CD14-positive monocyte (primary cell): ENCODE measurements around the gene FANCC. TPM values are rescaled to one million over a fixed set of nuclear protein-coding genes. Genes with fewer than 3 reads are reported as not detected.
A peak's percentile ranks its signal among the peaks of the same experiment; 100 is the strongest.

Source experiments
- DNase-seq, 3 donors: peaks; one replicate each; pipeline ENCODE4 v3.0.0-alpha.2; 2011 to 2022
- H2AFZ ChIP-seq: 2 replicates; pipeline ENCODE4 v1.6.0; 2012; ENCODE audit warnings: mild to moderate bottlenecking, low read depth, low read length, inconsistent platforms; ENCODE audit not compliant: insufficient read depth, poor library complexity, severe bottlenecking
- H3K27ac ChIP-seq, 2 donors: 1 replicate in 1 of 2; 2 replicates in 1 of 2; pipeline ENCODE4 v1.5.1; 2012 to 2013; ENCODE audit warnings: low read length in 2 of 2, control low read depth in 1 of 2, inconsistent platforms in 1 of 2, low read depth in 1 of 2, mild to moderate bottlenecking in 1 of 2
- H3K27me3 ChIP-seq, 2 donors: one replicate each; pipeline versions ENCODE4 v1.6.0 to v1.6.1; 2011 to 2013; ENCODE audit warnings: low read length in 2 of 2; ENCODE audit not compliant: control insufficient read depth in 2 of 2, insufficient read depth in 2 of 2
- H3K36me3 ChIP-seq, 2 donors: replicated peaks in 1 of 2; 1 replicate in 1 of 2; 2 replicates in 1 of 2; pipeline versions ENCODE4 v1.5.1 to v1.6.1; 2012 to 2013; ENCODE audit warnings: low read length in 2 of 2, control low read depth in 1 of 2, inconsistent platforms in 1 of 2, mild to moderate bottlenecking in 1 of 2; ENCODE audit not compliant: insufficient read depth in 2 of 2, control insufficient read depth in 1 of 2
- H3K4me1 ChIP-seq, 2 donors: 1 replicate in 1 of 2; 2 replicates in 1 of 2; pipeline versions ENCODE4 v1.5.1 to v1.6.1; 2012 to 2013; ENCODE audit warnings: low read length in 2 of 2, control low read depth in 1 of 2, inconsistent platforms in 1 of 2, mild to moderate bottlenecking in 1 of 2, moderate library complexity in 1 of 2; ENCODE audit not compliant: insufficient read depth in 2 of 2, control insufficient read depth in 1 of 2
- H3K4me2 ChIP-seq: replicated peaks from 2 replicates; pipeline ENCODE3; 2012; ENCODE audit warnings: low read length, moderate library complexity, mild to moderate bottlenecking; ENCODE audit not compliant: poor library complexity, severe bottlenecking; ENCODE audit errors: extremely low read depth
- H3K4me3 ChIP-seq, 3 experiments: fragments of 200-600 bp in 1 of 3; sonication (generic) in 1 of 3; replicated peaks in 1 of 3; 1 replicate in 2 of 3; 2 replicates in 1 of 3; pipeline ENCODE4 v1.5.1; 2011 to 2013; ENCODE audit warnings: low read length in 3 of 3, mild to moderate bottlenecking in 3 of 3, control low read depth in 2 of 3, low read depth in 2 of 3, inconsistent platforms in 1 of 3, moderate library complexity in 1 of 3
- H3K79me2 ChIP-seq: 2 replicates; pipeline ENCODE4 v1.6.0; 2012; ENCODE audit warnings: mild to moderate bottlenecking, control low read depth, inconsistent platforms, low read length, moderate library complexity; ENCODE audit not compliant: insufficient read depth
- H3K9ac ChIP-seq: 2 replicates; pipeline ENCODE4 v1.6.0; 2017; ENCODE audit warnings: low read length, mild to moderate bottlenecking; ENCODE audit not compliant: insufficient read depth, poor library complexity, severe bottlenecking
- H3K9me3 ChIP-seq, 2 donors: replicated peaks in 1 of 2; 1 replicate in 1 of 2; 2 replicates in 1 of 2; pipeline versions ENCODE4 v1.5.1 to v1.6.1; 2012 to 2013; ENCODE audit warnings: low read length in 2 of 2, control low read depth in 1 of 2; ENCODE audit not compliant: control insufficient read depth in 1 of 2, insufficient read depth in 1 of 2
- H4K20me1 ChIP-seq: 2 replicates; pipeline ENCODE4 v1.6.0; 2012; ENCODE audit warnings: mild to moderate bottlenecking, low read length, control low read depth, moderate library complexity; ENCODE audit not compliant: insufficient read depth
- H3K27ac Mint-ChIP-seq, 7 donors: one replicate each; pipeline ENCODE4 v1.8.0; 2020; ENCODE audit warnings: mild to moderate bottlenecking in 7 of 7, mixed read lengths in 7 of 7, moderate library complexity in 6 of 7, inconsistent platforms in 2 of 7
- H3K27me3 Mint-ChIP-seq, 3 donors: one replicate each; pipeline ENCODE4 v1.8.0; 2021 to 2022; ENCODE audit warnings: low read depth in 3 of 3, mild to moderate bottlenecking in 3 of 3, mixed read lengths in 3 of 3, moderate library complexity in 3 of 3, inconsistent platforms in 1 of 3
- H3K36me3 Mint-ChIP-seq, 2 donors: one replicate each; pipeline ENCODE4 v1.8.0; 2020; ENCODE audit warnings: mixed read lengths in 2 of 2, inconsistent platforms in 1 of 2, mild to moderate bottlenecking in 1 of 2
- H3K4me1 Mint-ChIP-seq: one replicate; pipeline ENCODE4 v1.8.0; 2020; ENCODE audit warnings: mild to moderate bottlenecking, mixed read lengths
- H3K4me3 Mint-ChIP-seq, 2 donors: one replicate each; pipeline ENCODE4 v1.8.0; 2020; ENCODE audit warnings: mild to moderate bottlenecking in 2 of 2, mixed read lengths in 2 of 2, moderate library complexity in 1 of 2
- H3K9me3 Mint-ChIP-seq, 7 donors: one replicate each; pipeline ENCODE4 v1.8.0; 2020 to 2022; ENCODE audit warnings: mixed read lengths in 7 of 7, mild to moderate bottlenecking in 6 of 7, moderate library complexity in 6 of 7, inconsistent platforms in 2 of 7
- WGBS: methylation state at CpG from one replicate; pipeline ENCODE4 v1.1.5; 2013; ENCODE audit warnings: missing lambda C conversion rate; ENCODE audit not compliant: insufficient coverage; 5-methylcytosine and 5-hydroxymethylcytosine counted together
- intact Hi-C, 2 donors: fragments of 100-400 bp; cut with micrococcal nuclease; formaldehyde crosslinking; loops; one replicate each; pipeline versions ENCODE4 v1.15.0 to v1.15.1; 2023
- polyA plus RNA-seq, 3 donors: library from polyadenylated mRNA; depleted of rRNA in 1 of 3; unstranded in 2 of 3; stranded (reverse) in 1 of 3; fragments of 300-500 nt in 2 of 3; fragments of >200 nt in 1 of 3; fragmentation: Illumina TruSeq in 2 of 3; gene quantifications; 1 replicate in 2 of 3; 2 replicates in 1 of 3; pipeline ENCODE4 v1.2.3, GENCODE V29; 2012 to 2021
- TF ChIP-seq, protein P1 (sequence below): fragments of 200-600 bp; IDR thresholded peaks from one replicate; pipeline ENCODE4 v1.8.0; 2022; ENCODE audit warnings: antibody characterized with exemption, mild to moderate bottlenecking

The FANCC gene
- polyA plus RNA-seq, 3 donors, result 1.2 to 2.2 (median 1.5) TPM

DNA sequence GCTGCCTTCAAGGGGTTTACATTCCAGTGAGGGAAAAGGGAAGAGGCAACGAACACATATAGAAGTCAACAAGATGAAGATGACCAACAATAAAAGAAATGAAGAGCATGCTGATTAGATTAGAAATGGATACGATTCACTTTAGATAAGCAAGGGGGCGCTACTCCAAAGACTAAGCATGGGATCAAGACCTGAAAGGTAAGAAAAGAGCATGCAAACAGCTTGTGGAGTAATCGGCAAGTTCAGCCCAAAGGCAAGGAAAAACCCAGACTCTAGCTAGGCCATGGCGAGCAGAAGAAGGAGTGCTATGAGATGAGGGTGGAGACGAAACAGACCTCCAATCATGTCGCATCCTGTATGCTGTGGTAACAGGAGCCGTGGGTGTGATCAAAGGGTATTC, 124.4 kb downstream of the FANCC start:
- no peaks in the 10 kb centered on the region for H3K9me3 ChIP-seq
- peaks cover 0 to 5% (median 0%) of the 10 kb centered on the region in 3 donors for H3K27me3 Mint-ChIP-seq
- no peaks in the 10 kb centered on the region for H3K36me3 Mint-ChIP-seq
- TF ChIP-seq, protein P1, sequence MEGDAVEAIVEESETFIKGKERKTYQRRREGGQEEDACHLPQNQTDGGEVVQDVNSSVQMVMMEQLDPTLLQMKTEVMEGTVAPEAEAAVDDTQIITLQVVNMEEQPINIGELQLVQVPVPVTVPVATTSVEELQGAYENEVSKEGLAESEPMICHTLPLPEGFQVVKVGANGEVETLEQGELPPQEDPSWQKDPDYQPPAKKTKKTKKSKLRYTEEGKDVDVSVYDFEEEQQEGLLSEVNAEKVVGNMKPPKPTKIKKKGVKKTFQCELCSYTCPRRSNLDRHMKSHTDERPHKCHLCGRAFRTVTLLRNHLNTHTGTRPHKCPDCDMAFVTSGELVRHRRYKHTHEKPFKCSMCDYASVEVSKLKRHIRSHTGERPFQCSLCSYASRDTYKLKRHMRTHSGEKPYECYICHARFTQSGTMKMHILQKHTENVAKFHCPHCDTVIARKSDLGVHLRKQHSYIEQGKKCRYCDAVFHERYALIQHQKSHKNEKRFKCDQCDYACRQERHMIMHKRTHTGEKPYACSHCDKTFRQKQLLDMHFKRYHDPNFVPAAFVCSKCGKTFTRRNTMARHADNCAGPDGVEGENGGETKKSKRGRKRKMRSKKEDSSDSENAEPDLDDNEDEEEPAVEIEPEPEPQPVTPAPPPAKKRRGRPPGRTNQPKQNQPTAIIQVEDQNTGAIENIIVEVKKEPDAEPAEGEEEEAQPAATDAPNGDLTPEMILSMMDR, result peak; percentile 14
- no peak overlapping the region for H3K27ac Mint-ChIP-seq
- H3K27ac ChIP-seq, result no peak overlapping the region
- H3K27me3 ChIP-seq, result no peaks in the 10 kb centered on the region
- DNase-seq, result no peak
- no peak overlapping the region for H3K4me3 ChIP-seq
- H3K4me3 Mint-ChIP-seq, result no peak overlapping the region
- peaks cover 29% of the 10 kb centered on the region for H3K4me1 Mint-ChIP-seq
- no peak overlapping the region for H3K9ac ChIP-seq
- peaks cover 19 to 30% of the 10 kb centered on the region in 2 donors for H3K4me1 ChIP-seq
- no peaks in the 10 kb centered on the region for H4K20me1 ChIP-seq
- H3K36me3 ChIP-seq, result no peaks in the 10 kb centered on the region
- H3K9me3 Mint-ChIP-seq, result peaks cover 0 to 4% (median 0%) of the 10 kb centered on the region in 7 donors
- 98% methylated on average over 8 of the region's 8 CpGs for WGBS
- H3K79me2 ChIP-seq, result no peaks in the 10 kb centered on the region
- H2AFZ ChIP-seq, result no peak overlapping the region
- intact Hi-C loops, result no loop called here
- no peak overlapping the region for H3K4me2 ChIP-seq

DNA sequence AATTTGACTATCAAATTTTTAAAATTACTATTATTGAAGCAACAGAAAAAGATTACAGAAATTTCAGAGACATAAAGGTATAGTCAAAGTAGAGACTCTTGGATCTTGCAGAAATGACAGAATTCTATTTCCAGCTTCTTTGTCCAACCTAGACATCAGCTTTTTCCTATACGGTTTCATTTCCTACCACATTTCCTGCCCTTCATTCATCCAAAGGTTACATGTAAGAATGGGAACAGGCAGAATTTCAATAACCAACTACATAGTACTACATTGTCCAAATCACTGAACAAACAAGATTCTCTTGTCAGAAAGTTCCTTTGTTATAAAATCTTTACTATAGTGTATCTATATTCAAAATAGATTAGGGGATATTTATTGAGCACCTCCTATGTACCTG, 124.9 kb downstream of the FANCC start:
- H3K27ac Mint-ChIP-seq, result no peak overlapping the region

More for the DNA sequence above, 124.9 kb downstream of the FANCC start:
- no peaks in the 10 kb centered on the region for H3K36me3 ChIP-seq
- no peak overlapping the region for H3K27ac ChIP-seq
- no peaks in the 10 kb centered on the region for H3K9me3 ChIP-seq
- no peaks in the 10 kb centered on the region for H3K27me3 ChIP-seq
- Mint-ChIP-seq H3K9me3 (peaks cover 0 to 4% (median 0%) of the 10 kb centered on the region in 7 donors), H3K4me3 (no peak overlapping the region), H3K36me3 (no peaks in the 10 kb centered on the region), H3K4me1 (peaks cover 30% of the 10 kb centered on the region), H3K27me3 (peaks cover 0 to 5% (median 0%) of the 10 kb centered on the region in 3 donors)
- no peaks in the 10 kb centered on the region for H4K20me1 ChIP-seq
- DNase-seq, result no peak
- H2AFZ ChIP-seq, result no peak overlapping the region
- H3K4me1 ChIP-seq, result peaks cover 19 to 31% of the 10 kb centered on the region in 2 donors
- no CpG with 5 or more reads among the region's 1 CpG for WGBS
- H3K79me2 ChIP-seq, result no peaks in the 10 kb centered on the region
- H3K4me3 ChIP-seq, result no peak overlapping the region
- no peak overlapping the region for H3K4me2 ChIP-seq
- no peak overlapping the region for H3K9ac ChIP-seq
- TF ChIP-seq, protein P1, result no peak
- intact Hi-C loops, result no loop called here
